Stomach (tissue), 9 donors: Measurements from ENCODE around the gene NRG3. TPM values are rescaled to one million over a fixed set of nuclear protein-coding genes. Genes with fewer than 3 reads are reported as not detected.

Source experiments
- DNase-seq, 2 donors: peaks; one replicate each; pipeline versions ENCODE4 v3.0.0 to v3.0.0-alpha.2; 2013 to 2019
- H3K27ac ChIP-seq, 5 donors: fragments of 200-600 bp in 4 of 5; sonication (generic) in 4 of 5; one replicate each; pipeline ENCODE4 v1.5.1; 2013 to 2019; ENCODE audit warnings: mild to moderate bottlenecking in 1 of 5, moderate library complexity in 1 of 5
- H3K27me3 ChIP-seq, 3 donors: fragments of 200-600 bp; sonication (generic); one replicate each; pipeline ENCODE4 v1.5.1; 2017 to 2019; ENCODE audit warnings: mixed run types in 1 of 3
- H3K36me3 ChIP-seq, 4 donors: fragments of 200-600 bp; sonication (generic); 1 replicate in 3 of 4; 2 replicates in 1 of 4; pipeline ENCODE4 v1.5.1; 2016 to 2019
- H3K4me1 ChIP-seq, 4 donors: fragments of 200-600 bp; sonication (generic); one replicate each; pipeline ENCODE4 v1.5.1; 2016 to 2019
- H3K4me3 ChIP-seq, 4 donors: fragments of 200-600 bp; sonication (generic) in 3 of 4; one replicate each; pipeline ENCODE4 v1.5.1; 2016 to 2019; ENCODE audit warnings: mild to moderate bottlenecking in 1 of 4
- H3K9me3 ChIP-seq, 4 donors: fragments of 200-600 bp; sonication (generic); one replicate each; pipeline ENCODE4 v1.5.1; 2016 to 2019
- EP300 ChIP-seq: sonication (generic); formaldehyde crosslinking; IDR thresholded peaks from one replicate; pipeline ENCODE4 v1.6.1; 2017; ENCODE audit warnings: antibody characterized with exemption
- POLR2A ChIP-seq, 4 donors: fragments of 450-650 bp; IDR thresholded peaks; one replicate each; pipeline ENCODE4 v1.6.1; 2016; ENCODE audit warnings: antibody characterized with exemption in 4 of 4, control low read depth in 2 of 4, mild to moderate bottlenecking in 1 of 4, moderate library complexity in 1 of 4
- POLR2AphosphoS5 ChIP-seq, 3 donors: sonication (generic); formaldehyde crosslinking; IDR thresholded peaks; one replicate each; pipeline ENCODE4 v1.6.1; 2016; ENCODE audit warnings: antibody characterized with exemption in 3 of 3
- WGBS, 5 donors: extraction: QIAGEN DNeasy Blood & Tissue Kit in 3 of 5; methylation state at CpG; one replicate each; pipeline versions ENCODE4 v1.1.5 to v1.1.7; 2013 to 2018; 5-methylcytosine and 5-hydroxymethylcytosine counted together
- intact Hi-C: fragments of 100-400 bp; cut with DNase I; formaldehyde crosslinking; loops from one replicate; pipeline ENCODE4 v1.15.1; 2023; ENCODE audit warnings: low total_unique reads
- polyA plus RNA-seq, 3 donors: library from polyadenylated mRNA; stranded (reverse); fragments of 200-250 nt; gene quantifications; one replicate each; pipeline ENCODE4 v1.2.3, GENCODE V29; 2013
- total RNA-seq, 5 donors: library from RNA; depleted of rRNA; stranded (reverse); fragments of >200 nt; gene quantifications; one replicate each; pipeline versions ENCODE4 v1.1.0 to v1.2.3, GENCODE V29; 2014 to 2016
- TF ChIP-seq, protein P1 (sequence below), 7 experiments: fragments of 450-650 bp in 4 of 7; fragments of 200-600 bp in 3 of 7; sonication (generic) in 3 of 7; IDR thresholded peaks; one replicate each; pipeline ENCODE4 v1.5.1; 2016 to 2019; ENCODE audit warnings: antibody characterized with exemption in 7 of 7, control low read depth in 2 of 7, mild to moderate bottlenecking in 1 of 7
- donor health status: healthy with polysubstance abuse.
- donor health status: Bipolar disorder and iron deficiency.
- donor health status: healthy.

The NRG3 gene
- total and polyA plus RNA-seq, 8 donors: 0.08 to 2.5 (median 0.52) TPM; not detected in 4

DNA sequence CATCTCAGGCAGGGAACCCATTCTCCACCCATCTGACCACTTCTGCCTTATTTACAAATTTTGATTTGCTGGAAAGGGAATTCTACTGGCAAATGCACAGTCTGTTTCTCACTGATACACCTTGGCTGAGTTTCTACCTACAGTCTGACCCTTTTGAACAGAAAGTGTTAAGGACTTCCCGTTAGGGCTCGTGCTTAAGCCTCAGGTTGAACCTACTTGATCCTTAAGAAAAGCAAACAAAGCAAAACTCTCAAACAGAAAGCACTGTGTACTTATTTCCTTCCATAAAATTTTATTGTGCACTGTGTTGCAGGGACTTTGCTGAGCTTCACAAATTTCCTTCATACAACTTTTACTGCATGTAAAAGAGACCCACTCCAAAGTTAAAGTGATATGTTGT, 367.8 kb downstream of the NRG3 start:
- no peak for DNase-seq
- TF ChIP-seq, protein P1, sequence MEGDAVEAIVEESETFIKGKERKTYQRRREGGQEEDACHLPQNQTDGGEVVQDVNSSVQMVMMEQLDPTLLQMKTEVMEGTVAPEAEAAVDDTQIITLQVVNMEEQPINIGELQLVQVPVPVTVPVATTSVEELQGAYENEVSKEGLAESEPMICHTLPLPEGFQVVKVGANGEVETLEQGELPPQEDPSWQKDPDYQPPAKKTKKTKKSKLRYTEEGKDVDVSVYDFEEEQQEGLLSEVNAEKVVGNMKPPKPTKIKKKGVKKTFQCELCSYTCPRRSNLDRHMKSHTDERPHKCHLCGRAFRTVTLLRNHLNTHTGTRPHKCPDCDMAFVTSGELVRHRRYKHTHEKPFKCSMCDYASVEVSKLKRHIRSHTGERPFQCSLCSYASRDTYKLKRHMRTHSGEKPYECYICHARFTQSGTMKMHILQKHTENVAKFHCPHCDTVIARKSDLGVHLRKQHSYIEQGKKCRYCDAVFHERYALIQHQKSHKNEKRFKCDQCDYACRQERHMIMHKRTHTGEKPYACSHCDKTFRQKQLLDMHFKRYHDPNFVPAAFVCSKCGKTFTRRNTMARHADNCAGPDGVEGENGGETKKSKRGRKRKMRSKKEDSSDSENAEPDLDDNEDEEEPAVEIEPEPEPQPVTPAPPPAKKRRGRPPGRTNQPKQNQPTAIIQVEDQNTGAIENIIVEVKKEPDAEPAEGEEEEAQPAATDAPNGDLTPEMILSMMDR (IDR thresholded peaks at IDR 0.05): no peak
- TF ChIP-seq POLR2A (IDR thresholded peaks at IDR 0.05): no peak
- TF ChIP-seq POLR2AphosphoS5 (IDR thresholded peaks at IDR 0.05): no peak
- no peak for TF ChIP-seq EP300
- H3K27me3 ChIP-seq: no peaks in the 10 kb centered on the region

DNA sequence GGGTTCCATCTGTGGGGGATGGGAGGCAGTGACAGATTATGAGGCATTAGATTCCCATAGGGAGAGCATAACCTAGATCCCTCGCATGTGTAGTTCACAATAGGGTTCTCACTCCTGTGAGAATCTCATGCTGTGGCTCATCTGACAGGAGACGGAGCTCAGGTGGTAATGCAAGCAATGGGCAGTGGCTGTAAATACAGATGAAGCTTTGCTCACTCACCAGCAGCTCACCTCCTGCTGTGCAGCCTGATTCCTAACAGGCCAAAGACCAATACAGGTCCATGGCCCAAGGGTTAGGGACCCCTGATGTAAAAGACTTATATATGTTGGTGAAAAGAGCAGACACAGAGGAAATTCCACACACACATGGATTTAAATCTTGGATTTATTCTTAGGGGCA, 370.2 kb downstream of the NRG3 start:
- H3K27me3 ChIP-seq: no peaks in the 10 kb centered on the region
- H3K36me3 ChIP-seq: no peaks in the 10 kb centered on the region
- no peaks in the 10 kb centered on the region for H3K4me1 ChIP-seq
- H3K9me3 ChIP-seq: peaks cover 0 to 6% (median 0%) of the 10 kb centered on the region in 4 donors
- 54 to 91% (median 83%) methylated on average over 2 of the region's 2 CpGs for WGBS, 5 donors
- DNase-seq: no peak
- H3K27ac ChIP-seq: no peak overlapping the region
- intact Hi-C loops: no loop called here
- TF ChIP-seq EP300 (no peak), POLR2AphosphoS5 (IDR thresholded peaks at IDR 0.05) (no peak), POLR2A (IDR thresholded peaks at IDR 0.05) (no peak)
- TF ChIP-seq, protein P1 (IDR thresholded peaks at IDR 0.05): no peak
- no peak overlapping the region for H3K4me3 ChIP-seq

More for the DNA sequence above, 367.8 kb downstream of the NRG3 start:
- Histone ChIP-seq H3K27ac (no peak overlapping the region), H3K9me3 (peaks cover 0 to 6% (median 0%) of the 10 kb centered on the region in 4 donors), H3K4me3 (no peak overlapping the region), H3K36me3 (no peaks in the 10 kb centered on the region), H3K4me1 (no peaks in the 10 kb centered on the region)
- WGBS, 5 donors: 19 to 37% (median 32%) methylated on average over 2 of the region's 2 CpGs
- intact Hi-C loops: no loop called here

DNA sequence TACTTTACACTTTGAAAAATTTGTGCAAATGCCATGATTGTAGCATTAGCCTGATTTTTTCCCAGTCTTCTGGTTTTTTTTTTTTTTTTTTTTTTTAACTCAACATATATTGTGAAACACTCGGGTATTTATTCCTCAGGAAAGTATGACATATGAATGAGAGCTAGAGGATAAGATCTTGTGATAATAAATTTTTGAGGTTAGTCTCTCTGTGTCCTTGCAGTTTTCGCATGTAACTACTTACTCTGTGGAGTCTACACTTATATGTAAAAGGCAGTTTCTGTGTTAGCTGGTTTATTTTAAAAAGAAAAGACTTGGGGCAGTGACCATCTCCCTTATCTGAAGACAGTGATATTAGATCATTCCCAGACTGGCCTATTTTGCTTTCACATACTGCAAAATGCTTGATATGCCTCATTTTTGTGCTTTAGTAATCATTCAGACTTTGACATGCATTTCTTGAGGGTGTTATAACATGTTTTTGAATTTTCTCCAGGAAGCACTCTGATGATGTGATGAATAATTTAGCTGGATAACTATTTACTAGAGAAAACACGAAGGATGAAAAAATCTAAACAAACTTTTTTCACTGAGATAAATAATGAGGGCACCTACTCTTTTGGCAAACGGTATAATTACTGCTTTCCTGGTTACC, 371.0 kb downstream of the NRG3 start:
- Histone ChIP-seq H3K4me3 (no peak overlapping the region), H3K9me3 (peaks cover 0 to 6% (median 0%) of the 10 kb centered on the region in 4 donors), H3K4me1 (no peaks in the 10 kb centered on the region), H3K36me3 (no peaks in the 10 kb centered on the region), H3K27ac (no peak overlapping the region), H3K27me3 (no peaks in the 10 kb centered on the region)
- 53 to 70% (median 68%) methylated on average over 4 of the region's 4 CpGs for WGBS, 5 donors
- TF ChIP-seq POLR2A (IDR thresholded peaks at IDR 0.05) (no peak), POLR2AphosphoS5 (IDR thresholded peaks at IDR 0.05) (no peak), EP300 (no peak)
- TF ChIP-seq, protein P1 (IDR thresholded peaks at IDR 0.05): no peak
- DNase-seq: no peak
- intact Hi-C loops: no loop called here

DNA sequence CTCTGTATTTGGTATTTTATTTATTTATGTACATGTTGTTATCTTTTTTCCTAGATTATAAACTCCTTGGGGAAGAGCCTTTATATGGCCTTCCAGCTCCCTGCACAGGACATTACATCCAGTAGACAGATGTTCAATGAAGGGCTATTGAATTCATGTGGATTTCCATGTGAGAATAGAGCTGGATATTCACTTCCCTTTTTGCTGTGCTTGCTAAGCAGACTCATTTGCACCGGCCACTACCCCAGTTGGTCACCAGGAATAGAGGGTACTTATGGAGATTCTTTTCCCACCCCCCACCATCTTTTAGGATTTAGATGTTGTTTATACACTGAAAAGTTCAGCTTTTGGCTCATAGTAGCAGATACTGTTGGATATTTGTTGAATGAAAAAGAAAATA, 374.1 kb downstream of the NRG3 start:
- DNase-seq: no peak
- no peak overlapping the region for H3K27ac ChIP-seq
- H3K4me3 ChIP-seq: no peak overlapping the region
- 47 to 80% (median 71%) methylated on average over 1 of the region's 1 CpG for WGBS, 5 donors
- H3K36me3 ChIP-seq: no peaks in the 10 kb centered on the region
- H3K9me3 ChIP-seq: no peaks in the 10 kb centered on the region
- H3K4me1 ChIP-seq: peaks cover 0 to 8% (median 0%) of the 10 kb centered on the region in 4 donors
- intact Hi-C loops: no loop called here
- H3K27me3 ChIP-seq: no peaks in the 10 kb centered on the region
- TF ChIP-seq EP300 (no peak), POLR2AphosphoS5 (IDR thresholded peaks at IDR 0.05) (no peak), POLR2A (IDR thresholded peaks at IDR 0.05) (no peak)
- TF ChIP-seq, protein P1 (IDR thresholded peaks at IDR 0.05): no peak
